Gastroesophageal sphincter (tissue), 3 donors: Measurements from ENCODE around the gene MB21D2.

Source experiments
- CTCF ChIP-seq, 4 experiments: fragments of 200-600 bp in 2 of 4; fragments of 450-650 bp in 2 of 4; sonication (generic) in 1 of 4; IDR thresholded peaks; one replicate each; pipeline ENCODE4 v1.5.1; 2017 to 2019; ENCODE audit warnings: antibody characterized with exemption in 4 of 4, mild to moderate bottlenecking in 2 of 4, moderate library complexity in 2 of 4
- EP300 ChIP-seq: sonication (generic); formaldehyde crosslinking; IDR thresholded peaks from one replicate; pipeline ENCODE4 v1.6.1; 2017; ENCODE audit warnings: antibody characterized with exemption, mild to moderate bottlenecking
- POLR2A ChIP-seq, 2 donors: fragments of 450-650 bp; IDR thresholded peaks; one replicate each; pipeline ENCODE4 v1.6.1; 2017; ENCODE audit warnings: antibody characterized with exemption in 2 of 2, mild to moderate bottlenecking in 2 of 2, moderate library complexity in 1 of 2
- POLR2AphosphoS5 ChIP-seq: sonication (generic); formaldehyde crosslinking; IDR thresholded peaks from one replicate; pipeline ENCODE4 v1.6.1; 2017; ENCODE audit warnings: antibody characterized with exemption

GRCh38 chr3:192819001-192819569 lies 98.6 kb downstream of the MB21D2 start:
- TF ChIP-seq POLR2A (IDR thresholded peaks at IDR 0.05) (no peak), CTCF (IDR thresholded peaks at IDR 0.05) (no peak), EP300 (no peak), POLR2AphosphoS5 (peak; percentile 27)
